DOHH2 (cell line): Measurements from ENCODE around the gene MRPS7.
"Not testable (repeated sequence)": the region's sequence is repeated elsewhere in the genome, so short reads cannot be mapped to it uniquely, and the experiment has no call there.

Experiments
- H3F3A ChIP-seq: fragments of 200-600 bp; sonication (generic), shearing (Covaris generic); 2 replicates; pipeline ENCODE4 v1.6.0; 2016; ENCODE audit warnings: antibody characterized with exemption, mild to moderate bottlenecking; ENCODE audit not compliant: control insufficient read depth, insufficient read depth
- H3K27ac ChIP-seq: fragments of 200-600 bp; sonication (generic); 2 replicates; pipeline ENCODE4 v1.5.1; 2014; ENCODE audit warnings: low read depth, mild to moderate bottlenecking, low read length, moderate library complexity
- H3K27me3 ChIP-seq: fragments of 200-600 bp; sonication (generic); 2 replicates; pipeline ENCODE4 v1.6.1; 2014; ENCODE audit warnings: mild to moderate bottlenecking, low read length, mixed read lengths; ENCODE audit not compliant: control insufficient read depth
- H3K36me3 ChIP-seq: fragments of 200-600 bp; sonication (generic); 2 replicates; pipeline ENCODE4 v1.6.1; 2014; ENCODE audit warnings: mild to moderate bottlenecking, low read length, moderate library complexity, mixed read lengths; ENCODE audit not compliant: control insufficient read depth
- H3K4me1 ChIP-seq: fragments of 200-600 bp; sonication (generic); 2 replicates; pipeline ENCODE4 v1.6.1; 2014; ENCODE audit warnings: mild to moderate bottlenecking, low read length, mixed read lengths; ENCODE audit not compliant: control insufficient read depth
- H3K4me2 ChIP-seq: fragments of 200-600 bp; sonication (generic); 2 replicates; pipeline ENCODE4 v1.6.0; 2014; ENCODE audit warnings: mild to moderate bottlenecking, low read length, moderate library complexity
- H3K4me3 ChIP-seq: fragments of 200-600 bp; sonication (generic); 2 replicates; pipeline ENCODE4 v1.5.1; 2014; ENCODE audit warnings: mild to moderate bottlenecking, low read length, mixed read lengths
- H3K79me2 ChIP-seq: fragments of 200-600 bp; sonication (generic); 2 replicates; pipeline ENCODE4 v1.6.1; 2014; ENCODE audit warnings: mild to moderate bottlenecking, low read length, mixed read lengths; ENCODE audit not compliant: control insufficient read depth
- H3K9me2 ChIP-seq: fragments of 200-600 bp; sonication (generic); replicated peaks from 2 replicates; pipeline ENCODE4 v1.6.1; 2014; ENCODE audit warnings: mild to moderate bottlenecking, low read length, mixed read lengths; ENCODE audit not compliant: control insufficient read depth
- H3K9me3 ChIP-seq: fragments of 200-600 bp; sonication (generic); 2 replicates; pipeline ENCODE4 v1.6.1; 2014; ENCODE audit warnings: antibody characterized with exemption, low read length, mixed read lengths; ENCODE audit not compliant: control insufficient read depth, insufficient read depth
- H4K20me1 ChIP-seq: fragments of 200-600 bp; sonication (generic); 2 replicates; pipeline ENCODE4 v1.6.0; 2014; ENCODE audit warnings: low read depth, mild to moderate bottlenecking, antibody characterized with exemption, low read length, moderate library complexity; ENCODE audit not compliant: control insufficient read depth, insufficient read depth
- EZH2phosphoT487 ChIP-seq: fragments of 200-600 bp; sonication (generic); IDR thresholded peaks from 2 replicates; pipeline ENCODE4 v1.6.1; 2017; ENCODE audit warnings: borderline replicate concordance, mild to moderate bottlenecking, antibody characterized with exemption, low read length, moderate library complexity, mixed read lengths
- TF ChIP-seq, protein P1 (sequence below): fragments of 200-600 bp; sonication (generic); IDR thresholded peaks from one replicate; pipeline ENCODE4 v1.5.1; 2014; ENCODE audit warnings: antibody characterized with exemption, mild to moderate bottlenecking, low read depth, low read length; ENCODE audit not compliant: poor library complexity, severe bottlenecking

The MRPS7 gene

DNA sequence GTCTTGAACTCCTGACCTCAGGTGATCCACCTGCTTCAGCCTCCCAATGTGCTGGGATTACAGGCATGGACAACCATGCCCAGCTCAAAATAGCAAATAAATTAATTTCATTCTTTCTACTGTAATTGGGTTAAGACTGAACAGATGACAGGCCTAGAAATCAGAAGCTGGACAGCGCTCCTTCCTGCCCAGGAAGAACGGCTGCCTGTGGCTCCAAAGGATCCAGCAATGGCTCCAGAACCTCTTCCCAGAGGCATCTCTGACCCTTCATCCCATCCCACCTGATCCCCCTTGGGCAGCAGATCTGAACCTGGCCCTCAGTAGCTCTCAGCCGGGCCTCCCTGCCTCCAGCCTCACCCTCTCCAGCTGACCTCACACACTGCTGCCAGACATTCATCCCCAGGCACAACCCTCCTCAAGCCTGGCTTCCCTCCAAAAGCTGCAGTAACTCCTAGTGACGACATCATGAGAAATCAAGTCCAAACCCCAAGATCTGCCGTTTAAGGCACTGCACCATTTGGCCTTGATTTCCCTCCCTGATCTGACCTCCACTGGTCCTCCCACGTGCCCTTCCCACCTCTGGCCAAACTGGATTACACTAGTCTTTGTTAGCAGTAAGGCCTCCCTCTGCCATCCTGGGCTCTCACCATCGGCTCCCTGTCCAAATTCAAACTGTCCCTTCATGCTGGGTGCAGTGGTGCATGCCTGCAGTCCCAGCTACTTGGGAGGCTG lies 12.5 kb downstream of the MRPS7 start:
- TF ChIP-seq, protein P1, sequence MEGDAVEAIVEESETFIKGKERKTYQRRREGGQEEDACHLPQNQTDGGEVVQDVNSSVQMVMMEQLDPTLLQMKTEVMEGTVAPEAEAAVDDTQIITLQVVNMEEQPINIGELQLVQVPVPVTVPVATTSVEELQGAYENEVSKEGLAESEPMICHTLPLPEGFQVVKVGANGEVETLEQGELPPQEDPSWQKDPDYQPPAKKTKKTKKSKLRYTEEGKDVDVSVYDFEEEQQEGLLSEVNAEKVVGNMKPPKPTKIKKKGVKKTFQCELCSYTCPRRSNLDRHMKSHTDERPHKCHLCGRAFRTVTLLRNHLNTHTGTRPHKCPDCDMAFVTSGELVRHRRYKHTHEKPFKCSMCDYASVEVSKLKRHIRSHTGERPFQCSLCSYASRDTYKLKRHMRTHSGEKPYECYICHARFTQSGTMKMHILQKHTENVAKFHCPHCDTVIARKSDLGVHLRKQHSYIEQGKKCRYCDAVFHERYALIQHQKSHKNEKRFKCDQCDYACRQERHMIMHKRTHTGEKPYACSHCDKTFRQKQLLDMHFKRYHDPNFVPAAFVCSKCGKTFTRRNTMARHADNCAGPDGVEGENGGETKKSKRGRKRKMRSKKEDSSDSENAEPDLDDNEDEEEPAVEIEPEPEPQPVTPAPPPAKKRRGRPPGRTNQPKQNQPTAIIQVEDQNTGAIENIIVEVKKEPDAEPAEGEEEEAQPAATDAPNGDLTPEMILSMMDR = no peak
- no peak for TF ChIP-seq EZH2phosphoT487
- peaks cover 57% of the 10 kb centered on the region for H3K36me3 ChIP-seq
- no peaks in the 10 kb centered on the region for H3K9me2 ChIP-seq
- H3K4me2 ChIP-seq = no peak overlapping the region
- peaks cover 25% of the 10 kb centered on the region for H3K4me1 ChIP-seq
- no peaks in the 10 kb centered on the region for H4K20me1 ChIP-seq
- no peak overlapping the region for H3K27ac ChIP-seq
- peaks cover 40% of the 10 kb centered on the region for H3K79me2 ChIP-seq
- H3K4me3 ChIP-seq = no peak overlapping the region
- peaks cover 20% of the 10 kb centered on the region for H3F3A ChIP-seq
- H3K27me3 ChIP-seq = no peaks in the 10 kb centered on the region
- H3K9me3 ChIP-seq = no peaks in the 10 kb centered on the region

DNA sequence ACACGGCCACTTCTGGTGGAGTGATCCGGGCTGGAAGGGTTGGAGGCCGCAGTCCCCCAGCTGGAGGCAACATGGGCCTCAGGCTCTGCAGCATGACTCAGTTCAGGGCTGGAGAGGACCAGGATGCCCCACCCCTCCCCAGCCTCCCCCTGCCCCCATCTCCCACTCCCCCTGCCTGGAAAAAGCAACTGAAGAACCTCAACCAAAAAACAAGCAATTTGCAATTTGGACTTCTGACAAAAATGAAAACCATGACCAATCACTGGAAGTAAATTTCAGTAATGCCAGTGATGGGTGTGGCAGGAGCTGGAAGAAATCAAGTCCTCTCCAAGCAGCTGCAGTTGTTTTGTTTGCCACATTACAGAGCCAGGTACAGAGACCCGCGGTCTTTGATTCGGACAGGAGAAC lies 16.0 kb downstream of the MRPS7 start:
- no peak for TF ChIP-seq EZH2phosphoT487
- TF ChIP-seq, protein P1 = no peak

DNA sequence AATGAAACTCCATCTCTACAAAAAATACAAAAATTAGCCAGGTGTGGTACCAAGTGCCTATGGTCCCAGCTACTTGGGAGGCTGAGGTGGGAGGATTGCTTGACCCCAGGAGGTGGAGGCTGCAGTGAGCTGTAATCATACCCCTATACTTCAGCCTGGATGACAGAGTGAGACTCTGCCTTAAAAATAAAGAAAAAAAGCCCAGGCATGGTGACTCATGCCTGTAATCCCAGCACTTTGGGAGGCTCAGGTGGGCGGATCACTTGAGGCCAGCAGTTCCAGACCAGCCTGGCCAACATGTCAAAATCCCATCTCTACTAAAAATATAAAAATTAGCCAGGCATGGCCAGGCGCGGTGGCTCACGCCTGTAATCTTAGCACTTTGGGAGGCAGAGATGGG lies 18.5 kb downstream of the MRPS7 start:
- not testable (repeated sequence) for H3K9me2 ChIP-seq, H3K27ac ChIP-seq
- H3K36me3 ChIP-seq = peaks cover 60% of the 10 kb centered on the region

More for the DNA sequence above, 16.0 kb downstream of the MRPS7 start:
- Histone ChIP-seq H3K4me2 (no peak overlapping the region), H3F3A (peaks cover 20% of the 10 kb centered on the region), H3K27me3 (no peaks in the 10 kb centered on the region), H3K27ac (no peak overlapping the region), H3K4me3 (no peak overlapping the region), H3K9me2 (no peaks in the 10 kb centered on the region), H3K9me3 (no peaks in the 10 kb centered on the region), H3K36me3 (peaks cover 68% of the 10 kb centered on the region), H3K79me2 (peaks cover 18% of the 10 kb centered on the region), H4K20me1 (no peaks in the 10 kb centered on the region), H3K4me1 (peaks cover 8% of the 10 kb centered on the region)

GRCh38 chr17:75285123-75285522 lies 23.4 kb downstream of the MRPS7 start:
- TF ChIP-seq EZH2phosphoT487 = no peak
- TF ChIP-seq, protein P1 = no peak
- Histone ChIP-seq H3F3A (peaks cover 8% of the 10 kb centered on the region), H3K27ac (no peak overlapping the region), H3K4me1 (peaks cover 15% of the 10 kb centered on the region), H3K9me3 (no peaks in the 10 kb centered on the region), H3K27me3 (no peaks in the 10 kb centered on the region), H3K4me3 (no peak overlapping the region), H3K36me3 (peaks cover 61% of the 10 kb centered on the region), H3K4me2 (no peak overlapping the region), H3K79me2 (peaks cover 54% of the 10 kb centered on the region), H3K9me2 (no peaks in the 10 kb centered on the region), H4K20me1 (no peaks in the 10 kb centered on the region)

More for the DNA sequence above, 18.5 kb downstream of the MRPS7 start:
- H3K4me1 ChIP-seq, H3K27me3 ChIP-seq, H3K4me3 ChIP-seq, H3F3A ChIP-seq, H3K9me3 ChIP-seq, H3K4me2 ChIP-seq, H4K20me1 ChIP-seq: not testable (repeated sequence)
- H3K79me2 ChIP-seq = peaks cover 18% of the 10 kb centered on the region
